Endodermal cell (in vitro differentiated cells): ENCODE data around the gene TSHZ2. TPM values are rescaled to one million over a fixed set of nuclear protein-coding genes. Genes with fewer than 3 reads are reported as not detected.

Source experiments
- DNase-seq: peaks from one replicate; pipeline ENCODE4 v3.0.0-alpha.2; 2017
- H3K27ac ChIP-seq: 2 replicates; pipeline ENCODE4 v1.5.1; 2013; ENCODE audit warnings: mild to moderate bottlenecking, low read depth, low read length, moderate library complexity
- H3K27me3 ChIP-seq: 2 replicates; pipeline ENCODE4 v1.6.1; 2013; ENCODE audit warnings: mild to moderate bottlenecking, low read length, moderate library complexity; ENCODE audit not compliant: insufficient read depth, control insufficient read depth, poor library complexity, severe bottlenecking
- H3K36me3 ChIP-seq: 2 replicates; pipeline ENCODE4 v1.7.0; 2013; ENCODE audit warnings: mild to moderate bottlenecking, low read length, moderate library complexity; ENCODE audit not compliant: control insufficient read depth, insufficient read depth
- H3K4me1 ChIP-seq: one replicate; pipeline ENCODE4 v1.7.0; 2013; ENCODE audit warnings: low read length; ENCODE audit not compliant: control insufficient read depth, insufficient read depth
- H3K4me3 ChIP-seq: 2 replicates; pipeline ENCODE4 v1.5.1; 2013; ENCODE audit warnings: mild to moderate bottlenecking, low read length, moderate library complexity
- H3K9ac ChIP-seq: 2 replicates; pipeline ENCODE4 v1.6.1; 2013; ENCODE audit warnings: mild to moderate bottlenecking, low read length, moderate library complexity; ENCODE audit not compliant: poor library complexity, severe bottlenecking; ENCODE audit errors: extremely low read depth
- H3K9me3 ChIP-seq: 2 replicates; pipeline ENCODE4 v1.6.1; 2013; ENCODE audit warnings: mild to moderate bottlenecking, low read length, moderate library complexity; ENCODE audit not compliant: control insufficient read depth
- H3K27ac Mint-ChIP-seq: 2 replicates; pipeline ENCODE4 v1.8.0; 2020; ENCODE audit warnings: mixed read lengths
- H3K27me3 Mint-ChIP-seq: 2 replicates; pipeline ENCODE4 v1.8.0; 2021; ENCODE audit warnings: mild to moderate bottlenecking, mixed read lengths; ENCODE audit not compliant: insufficient read depth
- H3K36me3 Mint-ChIP-seq: 2 replicates; pipeline ENCODE4 v1.8.0; 2020; ENCODE audit warnings: low read depth, mixed read lengths
- H3K4me1 Mint-ChIP-seq: 2 replicates; pipeline ENCODE4 v1.8.0; 2020; ENCODE audit warnings: mixed read lengths
- H3K4me3 Mint-ChIP-seq: 2 replicates; pipeline ENCODE4 v1.8.0; 2020; ENCODE audit warnings: mild to moderate bottlenecking, moderate library complexity, mixed read lengths
- H3K9me3 Mint-ChIP-seq: 2 replicates; pipeline ENCODE4 v1.8.0; 2020; ENCODE audit warnings: mild to moderate bottlenecking, mixed read lengths
- WGBS, 2 experiments: methylation state at CpG; one replicate each; pipeline versions ENCODE4 v1.1.5 to v1.1.7; 2013; ENCODE audit warnings: missing lambda C conversion rate in 2 of 2, mixed read lengths in 1 of 2; ENCODE audit not compliant: insufficient coverage in 1 of 2, insufficient read length in 1 of 2; 5-methylcytosine and 5-hydroxymethylcytosine counted together
- total RNA-seq, 2 donors: library from RNA; stranded (reverse); fragmentation: NEBNext Ultra II Directional in 1 of 2; extraction: Animal tissue kit (Norgen Biotek cat#: 25700) in 1 of 2; gene quantifications; 2 replicates in 1 of 2; 3 replicates in 1 of 2; pipeline ENCODE4 v1.2.1, GENCODE V29; 2021
- TF ChIP-seq, protein P1 (sequence below): fragments of 200-600 bp; sonication (generic); conservative IDR thresholded peaks from 2 replicates; pipeline ENCODE4 v1.5.0; 2021; ENCODE audit warnings: antibody characterized with exemption, mild to moderate bottlenecking

The TSHZ2 gene
- total RNA-seq, 2 donors from 2014 or later: 0.07 to 0.31 TPM

DNA sequence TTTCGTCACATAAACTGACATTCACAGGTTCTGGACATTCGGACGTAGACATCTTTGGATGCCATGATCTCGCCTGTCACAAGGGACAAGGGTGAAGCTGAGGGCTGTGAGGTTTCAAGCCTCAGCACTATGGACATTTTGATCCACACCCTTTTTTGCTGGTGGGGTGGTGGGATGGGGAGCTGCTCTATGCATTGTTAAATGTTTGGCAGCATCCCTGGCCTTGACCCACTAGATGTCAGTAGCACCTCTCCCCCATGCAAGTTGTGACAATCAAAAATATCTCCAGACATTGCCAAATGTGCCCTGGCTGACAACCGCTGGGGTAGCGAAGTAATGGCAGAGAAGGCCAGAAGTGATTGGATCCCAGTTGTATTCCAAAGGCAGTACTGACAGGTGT is 229.4 kb downstream of the TSHZ2 start:
- Histone ChIP-seq H3K9me3 (no peaks in the 10 kb centered on the region), H3K36me3 (no peaks in the 10 kb centered on the region), H3K4me3 (no peak overlapping the region), H3K9ac (no peak overlapping the region), H3K4me1 (no peaks in the 10 kb centered on the region), H3K27me3 (no peaks in the 10 kb centered on the region), H3K27ac (no peak overlapping the region)
- no peaks in the 10 kb centered on the region for H3K27me3 Mint-ChIP-seq
- WGBS, 2 experiments: 92 to 93% methylated on average over 6 of the region's 6 CpGs
- TF ChIP-seq, protein P1, sequence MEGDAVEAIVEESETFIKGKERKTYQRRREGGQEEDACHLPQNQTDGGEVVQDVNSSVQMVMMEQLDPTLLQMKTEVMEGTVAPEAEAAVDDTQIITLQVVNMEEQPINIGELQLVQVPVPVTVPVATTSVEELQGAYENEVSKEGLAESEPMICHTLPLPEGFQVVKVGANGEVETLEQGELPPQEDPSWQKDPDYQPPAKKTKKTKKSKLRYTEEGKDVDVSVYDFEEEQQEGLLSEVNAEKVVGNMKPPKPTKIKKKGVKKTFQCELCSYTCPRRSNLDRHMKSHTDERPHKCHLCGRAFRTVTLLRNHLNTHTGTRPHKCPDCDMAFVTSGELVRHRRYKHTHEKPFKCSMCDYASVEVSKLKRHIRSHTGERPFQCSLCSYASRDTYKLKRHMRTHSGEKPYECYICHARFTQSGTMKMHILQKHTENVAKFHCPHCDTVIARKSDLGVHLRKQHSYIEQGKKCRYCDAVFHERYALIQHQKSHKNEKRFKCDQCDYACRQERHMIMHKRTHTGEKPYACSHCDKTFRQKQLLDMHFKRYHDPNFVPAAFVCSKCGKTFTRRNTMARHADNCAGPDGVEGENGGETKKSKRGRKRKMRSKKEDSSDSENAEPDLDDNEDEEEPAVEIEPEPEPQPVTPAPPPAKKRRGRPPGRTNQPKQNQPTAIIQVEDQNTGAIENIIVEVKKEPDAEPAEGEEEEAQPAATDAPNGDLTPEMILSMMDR: peak; percentile 29
- DNase-seq: no peak
- no peaks in the 10 kb centered on the region for H3K36me3 Mint-ChIP-seq
- no peak overlapping the region for H3K27ac Mint-ChIP-seq
- no peak overlapping the region for H3K4me3 Mint-ChIP-seq
- no peaks in the 10 kb centered on the region for H3K9me3 Mint-ChIP-seq
- no peaks in the 10 kb centered on the region for H3K4me1 Mint-ChIP-seq

GRCh38 chr20:53202777-53203176 is 230.6 kb downstream of the TSHZ2 start:
- Histone ChIP-seq H3K4me1 (no peaks in the 10 kb centered on the region), H3K27me3 (no peaks in the 10 kb centered on the region), H3K36me3 (no peaks in the 10 kb centered on the region), H3K27ac (no peak overlapping the region), H3K9me3 (no peaks in the 10 kb centered on the region), H3K9ac (no peak overlapping the region), H3K4me3 (no peak overlapping the region)
- Mint-ChIP-seq H3K9me3 (no peaks in the 10 kb centered on the region), H3K27me3 (no peaks in the 10 kb centered on the region), H3K4me1 (no peaks in the 10 kb centered on the region), H3K36me3 (no peaks in the 10 kb centered on the region), H3K27ac (no peak overlapping the region), H3K4me3 (no peak overlapping the region)
- DNase-seq: no peak
- WGBS, 2 experiments: 79 to 94% methylated on average over 3 of the region's 3 CpGs
- TF ChIP-seq, protein P1: no peak

- H3K4me1 ChIP-seq: no peaks in the 10 kb centered on the region
- no peak overlapping the region for H3K9ac ChIP-seq
- Mint-ChIP-seq H3K4me1 (peaks cover 5% of the 10 kb centered on the region), H3K27me3 (no peaks in the 10 kb centered on the region), H3K36me3 (no peaks in the 10 kb centered on the region), H3K4me3 (no peak overlapping the region), H3K27ac (no peak overlapping the region), H3K9me3 (no peaks in the 10 kb centered on the region)
- no peak overlapping the region for H3K4me3 ChIP-seq
- no peak overlapping the region for H3K27ac ChIP-seq
- no peaks in the 10 kb centered on the region for H3K27me3 ChIP-seq
- WGBS, 2 experiments: 90 to 100% methylated on average over 4 to 5 of the region's 5 CpGs
- no peak for DNase-seq
- TF ChIP-seq, protein P1: no peak
- H3K9me3 ChIP-seq: no peaks in the 10 kb centered on the region
- no peaks in the 10 kb centered on the region for H3K36me3 ChIP-seq
These were observed 232.9 kb downstream of the TSHZ2 start for GRCh38 chr20:53205046-53205445.
